H9 (cell line): Measurements from ENCODE around the gene SLC44A1. TPM values are rescaled to one million over a fixed set of nuclear protein-coding genes. Genes with fewer than 3 reads are reported as not detected.

Experiments used
- DNase-seq: peaks from one replicate; pipeline ENCODE4 v3.0.0-alpha.2; 2017
- H2AFZ ChIP-seq: one replicate; pipeline ENCODE4 v1.6.1; 2013; ENCODE audit warnings: mild to moderate bottlenecking, low read length, control low read depth, moderate library complexity
- H2AK5ac ChIP-seq: 2 replicates; pipeline ENCODE4 v1.6.1; 2013; ENCODE audit warnings: low read length, control low read depth, mixed read lengths; ENCODE audit not compliant: insufficient read length
- H2BK120ac ChIP-seq: one replicate; pipeline ENCODE4 v1.6.1; 2013; ENCODE audit warnings: low read depth, mild to moderate bottlenecking, low read length, control low read depth, inconsistent platforms; ENCODE audit not compliant: poor library complexity, severe bottlenecking
- H2BK12ac ChIP-seq: 2 replicates; pipeline ENCODE4 v1.6.1; 2013; ENCODE audit warnings: low read length, control low read depth, mixed read lengths, low read depth; ENCODE audit not compliant: insufficient read length
- H2BK15ac ChIP-seq: 2 replicates; pipeline ENCODE4 v1.6.1; 2013; ENCODE audit warnings: low read depth, low read length, control low read depth
- H2BK20ac ChIP-seq: one replicate; pipeline ENCODE4 v1.6.1; 2013; ENCODE audit warnings: low read depth, mild to moderate bottlenecking, low read length, control low read depth, inconsistent platforms; ENCODE audit not compliant: poor library complexity, severe bottlenecking
- H2BK5ac ChIP-seq: 2 replicates; pipeline ENCODE4 v1.6.1; 2013; ENCODE audit warnings: low read length, control low read depth, mixed read lengths; ENCODE audit not compliant: insufficient read length
- H3K14ac ChIP-seq: 2 replicates; pipeline ENCODE4 v1.6.1; 2013; ENCODE audit warnings: low read length, control low read depth; ENCODE audit not compliant: insufficient read depth
- H3K18ac ChIP-seq: 2 replicates; pipeline ENCODE4 v1.6.1; 2013; ENCODE audit warnings: low read depth, mild to moderate bottlenecking, mixed read lengths, low read length, control low read depth; ENCODE audit not compliant: insufficient read length
- H3K23ac ChIP-seq: 2 replicates; pipeline ENCODE4 v1.6.1; 2013; ENCODE audit warnings: low read length, control low read depth, mixed read lengths, low read depth; ENCODE audit not compliant: insufficient read length
- H3K23me2 ChIP-seq: 2 replicates; pipeline ENCODE4 v1.6.1; 2013; ENCODE audit warnings: low read depth, mild to moderate bottlenecking, mixed read lengths, low read length, control low read depth; ENCODE audit not compliant: insufficient read length, poor library complexity, severe bottlenecking
- H3K27ac ChIP-seq: 2 replicates; pipeline ENCODE4 v1.5.1; 2013; ENCODE audit warnings: low read length, control low read depth, mixed read lengths, low read depth; ENCODE audit not compliant: insufficient read length
- H3K27me3 ChIP-seq: 2 replicates; pipeline ENCODE4 v1.6.1; 2013; ENCODE audit warnings: low read length, control low read depth, inconsistent platforms; ENCODE audit not compliant: insufficient read depth
- H3K4ac ChIP-seq: 2 replicates; pipeline ENCODE4 v1.6.1; 2013; ENCODE audit warnings: low read depth, mild to moderate bottlenecking, control low read depth, inconsistent platforms, low read length, moderate library complexity
- H3K4me1 ChIP-seq: 2 replicates; pipeline ENCODE4 v1.6.1; 2013; ENCODE audit warnings: low read length, control low read depth, inconsistent platforms; ENCODE audit not compliant: insufficient read depth
- H3K4me2 ChIP-seq: 2 replicates; pipeline ENCODE4 v1.6.1; 2013; ENCODE audit warnings: low read length, control low read depth, mixed read lengths; ENCODE audit not compliant: insufficient read length, insufficient read depth
- H3K56ac ChIP-seq: 2 replicates; pipeline ENCODE4 v1.6.1; 2013; ENCODE audit warnings: low read depth, mild to moderate bottlenecking, mixed read lengths, low read length, control low read depth; ENCODE audit not compliant: insufficient read length
- H3K79me1 ChIP-seq: 2 replicates; pipeline ENCODE4 v1.6.1; 2013; ENCODE audit warnings: low read depth, mild to moderate bottlenecking, moderate library complexity, low read length, control low read depth, inconsistent platforms; ENCODE audit not compliant: insufficient read depth, poor library complexity, severe bottlenecking
- H3K79me2 ChIP-seq: 2 replicates; pipeline ENCODE4 v1.6.1; 2013; ENCODE audit warnings: low read length, control low read depth, inconsistent platforms; ENCODE audit not compliant: insufficient read depth
- H3K9ac ChIP-seq: 2 replicates; pipeline ENCODE4 v1.6.1; 2013; ENCODE audit warnings: low read length, control low read depth, mixed read lengths; ENCODE audit not compliant: insufficient read length; ENCODE audit errors: extremely low read depth
- H3K9me3 ChIP-seq: one replicate; pipeline ENCODE4 v1.6.1; 2013; ENCODE audit warnings: low read depth, low read length, inconsistent platforms; ENCODE audit not compliant: control insufficient read depth
- H3T11ph ChIP-seq: one replicate; pipeline ENCODE4 v1.6.1; 2013; ENCODE audit warnings: mild to moderate bottlenecking, low read length, control low read depth, inconsistent platforms
- H4K20me1 ChIP-seq: one replicate; pipeline ENCODE4 v1.6.1; 2013; ENCODE audit not compliant: control insufficient read depth, insufficient read length, insufficient read depth
- H4K5ac ChIP-seq: 2 replicates; pipeline ENCODE4 v1.6.1; 2013; ENCODE audit warnings: low read depth, mild to moderate bottlenecking, mixed read lengths, low read length, control low read depth; ENCODE audit not compliant: insufficient read length
- H4K8ac ChIP-seq: replicated peaks from 2 replicates; pipeline ENCODE4 v1.6.1; 2013; ENCODE audit warnings: low read length, control low read depth, mixed read lengths, low read depth; ENCODE audit not compliant: insufficient read length
- H4K91ac ChIP-seq: 2 replicates; pipeline ENCODE4 v1.6.1; 2013; ENCODE audit warnings: low read depth, mild to moderate bottlenecking, moderate library complexity, mixed read lengths, low read length, control low read depth; ENCODE audit not compliant: insufficient read length
- H3K27ac Mint-ChIP-seq, 3 experiments: 2 replicates in 2 of 3; 3 replicates in 1 of 3; pipeline ENCODE4 v1.8.0; 2020 to 2021; ENCODE audit warnings: mixed read lengths in 3 of 3, mild to moderate bottlenecking in 1 of 3, moderate library complexity in 1 of 3
- H3K27me3 Mint-ChIP-seq: 2 replicates; pipeline ENCODE4 v1.8.0; 2021; ENCODE audit warnings: low read depth, mild to moderate bottlenecking, moderate library complexity, mixed read lengths
- H3K36me3 Mint-ChIP-seq, 3 experiments: 2 replicates in 2 of 3; 3 replicates in 1 of 3; pipeline ENCODE4 v1.8.0; 2020 to 2021; ENCODE audit warnings: low read depth in 3 of 3, mixed read lengths in 3 of 3; ENCODE audit not compliant: insufficient read depth in 1 of 3
- H3K4me1 Mint-ChIP-seq, 2 experiments: 2 replicates each; pipeline ENCODE4 v1.8.0; 2020; ENCODE audit warnings: mixed read lengths in 2 of 2
- H3K4me3 Mint-ChIP-seq, 2 experiments: 2 replicates in 1 of 2; 3 replicates in 1 of 2; pipeline ENCODE4 v1.8.0; 2020 to 2021; ENCODE audit warnings: mild to moderate bottlenecking in 2 of 2, mixed read lengths in 2 of 2, moderate library complexity in 1 of 2
- H3K9me3 Mint-ChIP-seq, 2 experiments: 2 replicates in 1 of 2; 3 replicates in 1 of 2; pipeline ENCODE4 v1.8.0; 2020; ENCODE audit warnings: mild to moderate bottlenecking in 2 of 2, mixed read lengths in 2 of 2, moderate library complexity in 1 of 2
- WGBS: extraction: QIAGEN DNeasy Blood & Tissue Kit; methylation state at CpG from one replicate; pipeline ENCODE4 v1.1.7; 2013; ENCODE audit warnings: missing lambda C conversion rate, low lambda C conversion rate, mixed read lengths; ENCODE audit not compliant: insufficient read length; ENCODE audit errors: extremely low coverage; 5-methylcytosine and 5-hydroxymethylcytosine counted together
- total RNA-seq: library from RNA; stranded (reverse); gene quantifications from 2 replicates; pipeline ENCODE4 v1.2.1, GENCODE V29; 2021
- TF ChIP-seq, protein P1 (sequence below): fragments of 200-600 bp; sonication (generic); conservative IDR thresholded peaks from 3 replicates; pipeline ENCODE4 v1.8.0; 2021; ENCODE audit warnings: antibody characterized with exemption, mild to moderate bottlenecking

Gene SLC44A1
- total RNA-seq, 1 experiment from 2014 or later = 60.7 TPM

DNA sequence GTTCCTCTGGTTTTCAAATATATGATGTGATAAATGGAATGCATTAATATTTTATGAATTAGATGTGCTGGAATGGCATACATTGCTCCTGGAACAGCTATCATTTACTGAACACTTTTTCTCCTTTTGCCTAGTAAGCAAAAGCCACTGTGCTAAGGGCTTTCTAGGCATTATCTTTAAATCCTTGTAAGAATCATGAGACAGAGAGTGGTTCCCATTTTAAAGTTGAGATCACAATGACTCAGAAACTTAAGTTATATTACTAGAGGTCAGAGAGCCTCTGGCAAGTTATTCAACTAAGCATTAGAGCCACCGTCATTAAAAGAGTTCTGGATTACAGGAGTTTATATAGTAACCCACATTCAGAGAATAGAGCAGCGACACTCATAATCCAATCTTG is 176.7 kb downstream of the SLC44A1 start:
- DNase-seq = no peak
- Histone ChIP-seq H3K9ac (no peak overlapping the region), H4K5ac (no peak overlapping the region), H3K9me3 (no peaks in the 10 kb centered on the region), H4K20me1 (no peaks in the 10 kb centered on the region), H2AK5ac (no peak overlapping the region), H2AFZ (no peak overlapping the region), H3K79me2 (no peaks in the 10 kb centered on the region), H3K4ac (no peak overlapping the region), H3K79me1 (no peaks in the 10 kb centered on the region), H3K56ac (no peak overlapping the region), H3K23me2 (no peaks in the 10 kb centered on the region), H3K4me2 (no peak overlapping the region), H2BK20ac (no peak overlapping the region), H2BK12ac (no peak overlapping the region), H3K27me3 (no peaks in the 10 kb centered on the region), H3K27ac (no peak overlapping the region), H2BK15ac (no peak overlapping the region), H4K8ac (no peak overlapping the region), H3K23ac (no peak overlapping the region), H2BK120ac (no peak overlapping the region), H3K4me1 (no peaks in the 10 kb centered on the region), H2BK5ac (no peak overlapping the region), H4K91ac (no peak overlapping the region), H3K14ac (no peak overlapping the region), H3T11ph (no peak overlapping the region), H3K18ac (no peak overlapping the region)
- Mint-ChIP-seq H3K4me1 (no peaks in the 10 kb centered on the region), H3K36me3 (no peaks in the 10 kb centered on the region; a peak in 1 of 7 replicates), H3K4me3 (no peak overlapping the region), H3K27ac (no peak overlapping the region), H3K9me3 (0 out of 5 replicates have a peak, but pooled peaks cover 0 to 3% of the 10 kb centered on the region in 2 experiments), H3K27me3 (no peaks in the 10 kb centered on the region; the same call in 1 of the 2 replicates)
- no CpG with 5 or more reads among the region's 2 CpGs for WGBS
- TF ChIP-seq, protein P1, sequence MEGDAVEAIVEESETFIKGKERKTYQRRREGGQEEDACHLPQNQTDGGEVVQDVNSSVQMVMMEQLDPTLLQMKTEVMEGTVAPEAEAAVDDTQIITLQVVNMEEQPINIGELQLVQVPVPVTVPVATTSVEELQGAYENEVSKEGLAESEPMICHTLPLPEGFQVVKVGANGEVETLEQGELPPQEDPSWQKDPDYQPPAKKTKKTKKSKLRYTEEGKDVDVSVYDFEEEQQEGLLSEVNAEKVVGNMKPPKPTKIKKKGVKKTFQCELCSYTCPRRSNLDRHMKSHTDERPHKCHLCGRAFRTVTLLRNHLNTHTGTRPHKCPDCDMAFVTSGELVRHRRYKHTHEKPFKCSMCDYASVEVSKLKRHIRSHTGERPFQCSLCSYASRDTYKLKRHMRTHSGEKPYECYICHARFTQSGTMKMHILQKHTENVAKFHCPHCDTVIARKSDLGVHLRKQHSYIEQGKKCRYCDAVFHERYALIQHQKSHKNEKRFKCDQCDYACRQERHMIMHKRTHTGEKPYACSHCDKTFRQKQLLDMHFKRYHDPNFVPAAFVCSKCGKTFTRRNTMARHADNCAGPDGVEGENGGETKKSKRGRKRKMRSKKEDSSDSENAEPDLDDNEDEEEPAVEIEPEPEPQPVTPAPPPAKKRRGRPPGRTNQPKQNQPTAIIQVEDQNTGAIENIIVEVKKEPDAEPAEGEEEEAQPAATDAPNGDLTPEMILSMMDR = no peak
